Astrocyte (in vitro differentiated cells and primary cell): ENCODE results near the gene SVEP1.

Experiments
- CTCF ChIP-seq: IDR thresholded peaks from 2 replicates; pipeline ENCODE4 v1.5.1; 2011; ENCODE audit warnings: low read depth, mild to moderate bottlenecking, inconsistent platforms, low read length, moderate library complexity; ENCODE audit not compliant: insufficient read depth
- EZH2 ChIP-seq: IDR thresholded peaks from 2 replicates; pipeline ENCODE4 v1.6.1; 2012; ENCODE audit warnings: mild to moderate bottlenecking, low read length, inconsistent platforms; ENCODE audit not compliant: insufficient read depth

GRCh38 chr9:110604171-110604601 lies 24.6 kb upstream of the SVEP1 start:
- TF ChIP-seq CTCF (no peak), EZH2 (no peak)
